ENCODE measurements around the gene STXBP6.

GRCh38 chr14:25014440-25014839, 35.5 kb downstream of the STXBP6 start:
- TF ChIP-seq CTCF (IDR thresholded peaks at IDR 0.05; ENCODE audit: low read depth, low read length, poor library complexity, severe bottlenecking), result no peak
- TF ChIP-seq EZH2phosphoT487 (IDR thresholded peaks at IDR 0.05; ENCODE audit: borderline replicate concordance, low read length), result no peak
